Measurements from ENCODE around the gene MCF2L.

The MCF2L gene

GRCh38 chr13:112982281-112983041, 13.4 kb downstream of the MCF2L start:
- no peak for DNase-seq

- DNase-seq = no peak
Measured at GRCh38 chr13:112983042-112983305, 14.0 kb downstream of the MCF2L start.

DNA sequence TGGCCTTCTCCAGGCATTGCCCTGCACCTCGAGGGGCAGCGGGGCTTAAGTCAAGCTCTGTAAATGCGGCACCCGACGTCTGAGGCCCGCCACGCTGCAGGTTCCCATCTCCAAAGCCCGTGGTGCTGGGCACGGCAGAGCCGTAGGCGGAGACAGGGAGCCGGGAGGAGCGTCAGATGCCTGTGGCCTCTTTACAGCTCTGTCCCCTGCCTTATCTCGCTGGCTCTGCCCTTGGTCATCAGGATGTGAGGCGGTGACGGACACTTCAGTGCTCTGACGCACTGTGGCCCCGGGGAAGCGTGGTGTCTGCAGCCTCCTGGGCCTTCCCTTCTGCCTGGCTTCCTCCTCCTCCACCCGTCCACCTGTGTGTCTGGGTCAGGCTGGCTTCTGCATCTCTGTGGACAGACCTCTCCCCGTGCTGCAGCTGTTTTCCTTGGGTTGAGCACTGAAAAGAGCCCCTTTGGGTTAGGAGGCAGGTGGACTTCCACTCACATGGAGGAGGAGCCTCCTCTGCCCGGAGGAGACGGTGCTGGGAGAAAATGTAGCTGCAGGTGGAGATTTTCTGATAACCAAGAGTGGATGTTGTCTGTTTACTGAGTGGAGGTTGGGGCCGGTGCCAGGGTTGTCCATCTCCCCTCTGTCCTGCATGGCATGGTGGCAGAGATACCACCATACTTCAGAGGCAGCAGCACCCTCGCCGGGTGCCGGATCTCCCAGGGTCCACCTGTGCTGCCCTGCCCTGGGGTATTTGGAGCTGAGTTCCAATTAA, 14.6 kb downstream of the MCF2L start:
- DNase-seq = no peak

DNA sequence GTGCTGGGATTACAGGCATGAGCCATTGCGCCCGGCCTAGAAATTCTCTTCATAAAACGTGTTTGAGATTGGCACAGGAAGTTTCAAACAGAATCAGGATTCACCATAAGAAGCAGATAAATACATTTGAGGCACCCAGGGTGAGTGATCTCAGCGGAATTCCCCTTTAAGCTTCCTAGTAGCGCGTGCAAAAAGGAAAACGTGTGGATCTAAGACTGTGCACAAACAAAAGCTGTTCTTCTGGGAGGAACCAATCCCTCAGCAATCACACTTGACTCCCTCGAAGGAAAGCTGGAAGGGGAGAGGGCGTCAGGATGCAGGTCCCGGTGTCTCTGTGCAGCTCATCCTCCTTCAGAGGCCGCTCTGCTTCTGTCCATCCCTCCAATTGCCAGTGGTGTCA, 15.5 kb downstream of the MCF2L start:
- no peak for DNase-seq

GRCh38 chr13:112984954-112985802, 16.2 kb downstream of the MCF2L start:
- DNase-seq = no peak

GRCh38 chr13:112985803-112986408, 16.9 kb downstream of the MCF2L start:
- no peak for DNase-seq

DNA sequence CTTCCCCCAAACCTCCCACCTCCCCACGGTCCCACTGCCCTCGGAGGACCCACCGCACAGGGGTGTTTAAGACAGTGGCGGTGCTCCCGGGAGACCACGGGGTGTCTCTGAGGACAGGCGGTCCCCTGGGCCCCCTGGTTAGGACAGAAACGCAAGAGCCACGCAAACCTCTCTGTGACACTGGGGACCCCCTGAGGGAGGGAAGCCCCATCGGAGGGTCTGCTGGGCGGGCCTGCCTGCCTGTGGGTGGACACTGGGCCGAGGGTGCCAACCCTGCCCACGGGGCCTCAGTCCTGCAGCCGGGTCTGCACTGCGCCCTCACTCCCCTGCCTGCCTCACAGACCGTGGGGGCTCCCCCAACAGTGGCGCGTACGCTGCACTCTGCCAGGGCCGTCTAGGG, 17.5 kb downstream of the MCF2L start:
- no peak for DNase-seq

DNA sequence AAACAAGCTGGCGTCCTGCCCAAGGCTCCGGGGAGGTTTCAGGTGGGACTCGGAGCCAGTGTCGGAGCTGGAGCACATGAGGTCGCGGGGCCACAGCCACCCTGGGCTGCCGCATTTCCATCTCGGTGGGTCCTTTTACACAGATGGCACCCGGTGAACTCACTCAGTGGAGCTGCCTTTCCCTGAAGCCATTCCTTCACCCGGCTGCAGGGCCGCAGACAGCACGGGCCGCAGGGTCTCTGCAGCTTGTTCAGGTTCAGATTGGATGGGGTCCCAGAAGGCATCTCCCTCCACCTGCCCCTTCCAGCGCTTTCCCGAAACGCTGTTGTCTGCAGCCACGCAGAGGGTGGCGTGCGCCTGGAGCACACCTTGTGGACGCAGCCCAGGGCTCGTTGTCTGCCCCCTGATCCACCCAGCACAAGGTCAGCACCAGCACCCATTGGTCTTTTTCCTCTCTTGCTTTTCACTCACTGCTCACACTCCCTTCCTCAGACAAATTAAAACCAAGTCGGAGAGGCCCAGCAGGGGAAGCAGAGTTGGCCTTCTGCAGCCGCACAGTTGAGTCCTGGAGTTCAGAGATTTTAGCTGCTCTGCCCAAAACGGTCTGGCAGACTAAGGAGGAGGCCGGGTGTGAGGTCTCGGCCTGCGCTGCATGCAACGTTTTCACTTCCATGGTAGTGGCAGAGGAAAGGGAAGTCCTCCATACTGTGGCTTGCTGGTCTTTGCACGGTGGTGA, 18.1 kb downstream of the MCF2L start:
- DNase-seq = no peak

GRCh38 chr13:112987682-112988024, 18.6 kb downstream of the MCF2L start:
- no peak for DNase-seq

DNA sequence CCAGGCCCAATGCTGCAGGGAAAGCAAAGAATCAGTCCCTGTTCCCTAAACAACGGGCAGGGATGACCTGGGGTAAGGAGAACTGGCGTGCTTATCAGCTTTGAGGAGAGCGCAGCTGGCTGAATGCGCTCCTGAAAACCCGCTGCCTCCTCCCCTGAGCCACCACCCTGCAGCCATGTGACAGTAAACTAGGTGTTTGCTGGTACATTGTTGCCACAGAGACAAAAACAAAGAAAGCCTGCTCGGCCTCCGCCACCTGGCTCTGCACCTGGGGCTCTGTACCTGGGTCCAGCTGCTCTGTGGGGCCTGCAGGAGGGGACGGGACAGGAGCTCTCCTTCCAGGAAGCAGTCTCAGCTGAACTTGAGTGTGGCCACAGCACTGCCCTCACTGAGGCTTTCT, 21.8 kb downstream of the MCF2L start:
- peak; percentile 85 for DNase-seq

DNA sequence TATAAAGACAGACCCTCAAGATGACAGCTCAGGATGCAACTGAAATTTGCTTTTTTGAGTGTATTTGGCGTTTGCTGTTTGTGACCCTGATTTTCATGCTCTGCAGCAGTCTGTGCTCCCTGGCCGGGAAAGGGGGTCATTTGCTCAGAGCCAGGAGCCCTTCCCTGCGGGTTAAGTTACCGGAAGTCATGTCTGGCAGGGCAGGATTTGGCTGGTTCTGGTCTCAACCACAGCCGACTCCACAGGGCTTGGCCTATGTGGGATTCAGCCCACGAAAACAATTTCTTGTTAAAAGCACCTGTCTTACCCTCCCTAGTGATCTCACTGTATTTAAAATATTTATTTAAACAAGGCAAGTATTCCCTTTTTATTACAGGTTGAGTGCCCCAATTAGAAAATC, 22.6 kb downstream of the MCF2L start:
- no peak for DNase-seq

- DNase-seq = no peak
Measured at GRCh38 chr13:112992931-112993680, 24.1 kb downstream of the MCF2L start.

GRCh38 chr13:112994084-112994780, 25.2 kb downstream of the MCF2L start:
- no peak for DNase-seq

- DNase-seq = no peak
Measured at GRCh38 chr13:112994781-112995355, 25.9 kb downstream of the MCF2L start.

DNA sequence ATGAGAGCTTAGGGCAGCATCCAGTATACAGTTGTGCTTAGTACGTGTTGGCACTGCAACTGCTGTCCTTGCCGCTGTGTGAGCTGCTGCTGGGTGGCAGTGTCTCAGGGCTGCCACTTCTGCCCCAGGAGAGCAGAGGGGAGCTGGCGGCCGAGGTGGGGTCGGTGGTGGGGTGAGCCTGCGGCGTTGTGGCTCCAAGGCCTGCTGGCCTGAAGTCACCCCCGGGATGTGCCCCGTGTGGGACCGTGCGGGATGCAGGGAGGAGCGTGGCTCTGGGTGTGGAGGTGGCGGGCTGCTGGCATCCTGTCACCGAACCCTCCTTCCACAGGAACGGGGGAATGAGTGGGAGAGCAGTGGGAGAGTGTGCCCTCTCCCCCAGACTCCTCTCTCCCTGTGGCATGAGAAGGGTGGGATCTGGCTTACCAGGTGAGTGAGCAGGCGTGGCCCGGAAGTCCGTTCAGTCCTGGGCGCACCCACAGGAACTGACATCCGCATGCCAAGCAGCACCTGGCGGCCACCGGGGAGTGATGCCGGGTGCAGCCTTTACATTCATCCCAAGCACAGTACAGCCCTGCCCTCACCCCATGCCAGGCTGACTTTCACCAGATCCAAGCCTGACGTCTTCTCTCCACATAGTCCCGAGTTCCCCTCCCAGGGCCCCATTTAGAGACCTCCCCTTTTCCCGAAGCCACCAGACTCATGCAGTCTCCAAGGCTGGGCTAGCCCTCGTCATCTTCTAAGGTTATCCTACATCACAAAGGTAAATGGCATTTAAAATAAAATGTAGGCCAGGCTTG, 26.6 kb downstream of the MCF2L start:
- DNase-seq = no peak

DNA sequence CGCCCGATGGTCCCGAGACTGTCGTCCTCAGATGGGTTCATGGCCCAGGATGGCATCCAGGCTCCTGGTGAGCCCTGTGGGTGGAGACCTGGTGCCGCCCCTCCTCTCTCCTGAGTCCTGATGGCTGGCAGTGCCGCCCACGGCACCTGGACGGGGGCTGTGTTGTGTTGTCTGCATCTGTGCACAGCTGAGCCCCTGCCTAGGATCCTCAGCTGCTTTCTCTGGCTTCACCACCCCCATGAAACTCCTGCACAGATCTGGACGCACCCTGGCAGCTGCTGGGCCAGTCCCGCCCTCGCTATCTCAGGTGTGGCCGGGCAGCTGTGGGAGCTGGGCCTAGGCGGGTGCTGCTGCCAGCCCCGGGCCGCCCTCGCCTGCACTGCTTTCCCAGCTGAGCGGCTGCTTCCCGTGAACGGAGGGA, 27.7 kb downstream of the MCF2L start:
- DNase-seq = no peak

GRCh38 chr13:112997188-112998130, 28.4 kb downstream of the MCF2L start:
- no peak for DNase-seq

DNA sequence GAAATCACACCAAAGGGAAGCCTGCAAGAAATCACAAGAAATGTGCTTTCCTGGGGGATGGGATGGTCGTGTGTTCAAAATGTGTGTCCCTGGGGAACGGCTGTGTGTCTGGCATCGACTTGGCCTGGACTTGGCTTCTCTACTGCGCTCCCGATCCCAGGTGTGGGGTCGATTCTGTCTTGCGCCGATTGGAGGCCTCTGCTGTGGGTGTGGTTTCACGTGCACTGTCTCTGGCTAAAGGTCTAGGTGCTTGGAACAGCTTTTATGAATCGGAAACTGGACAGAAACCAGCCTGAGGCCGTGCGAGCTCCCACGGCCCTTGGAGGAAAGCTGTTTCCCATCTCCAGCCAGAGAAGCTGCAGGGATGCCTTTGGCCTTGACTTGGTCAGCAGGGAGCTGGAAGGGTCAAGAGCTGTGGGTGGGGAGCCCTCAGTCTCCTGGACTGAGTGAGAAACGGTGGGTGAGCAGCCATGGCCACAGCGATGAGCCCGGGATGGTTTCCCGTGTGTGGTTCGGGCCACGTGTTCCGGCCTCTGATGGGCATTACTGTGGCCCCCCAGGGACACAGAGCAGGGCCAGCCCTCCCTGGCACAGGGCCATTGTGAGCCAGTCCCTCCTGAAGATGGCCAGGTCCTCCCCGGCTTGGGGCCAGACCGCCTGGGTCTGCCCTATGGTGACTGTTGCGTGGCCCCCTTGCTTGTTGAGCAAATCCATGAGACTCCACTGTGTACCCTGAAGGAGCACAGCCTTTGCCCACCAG, 29.7 kb downstream of the MCF2L start:
- DNase-seq = no peak

All from NCI-H1417 treated with DMSO at 0.1 percent for 48 hours (cell line).